ENCODE measurements around the gene MIF4GD. TPM values are rescaled to one million over a fixed set of nuclear protein-coding genes. Genes with fewer than 3 reads are reported as not detected.
A peak's percentile ranks its signal among the peaks of the same experiment; 100 is the strongest.

The MIF4GD gene
- total RNA-seq, 1 experiment from 2014 or later, result 26.1 TPM

DNA sequence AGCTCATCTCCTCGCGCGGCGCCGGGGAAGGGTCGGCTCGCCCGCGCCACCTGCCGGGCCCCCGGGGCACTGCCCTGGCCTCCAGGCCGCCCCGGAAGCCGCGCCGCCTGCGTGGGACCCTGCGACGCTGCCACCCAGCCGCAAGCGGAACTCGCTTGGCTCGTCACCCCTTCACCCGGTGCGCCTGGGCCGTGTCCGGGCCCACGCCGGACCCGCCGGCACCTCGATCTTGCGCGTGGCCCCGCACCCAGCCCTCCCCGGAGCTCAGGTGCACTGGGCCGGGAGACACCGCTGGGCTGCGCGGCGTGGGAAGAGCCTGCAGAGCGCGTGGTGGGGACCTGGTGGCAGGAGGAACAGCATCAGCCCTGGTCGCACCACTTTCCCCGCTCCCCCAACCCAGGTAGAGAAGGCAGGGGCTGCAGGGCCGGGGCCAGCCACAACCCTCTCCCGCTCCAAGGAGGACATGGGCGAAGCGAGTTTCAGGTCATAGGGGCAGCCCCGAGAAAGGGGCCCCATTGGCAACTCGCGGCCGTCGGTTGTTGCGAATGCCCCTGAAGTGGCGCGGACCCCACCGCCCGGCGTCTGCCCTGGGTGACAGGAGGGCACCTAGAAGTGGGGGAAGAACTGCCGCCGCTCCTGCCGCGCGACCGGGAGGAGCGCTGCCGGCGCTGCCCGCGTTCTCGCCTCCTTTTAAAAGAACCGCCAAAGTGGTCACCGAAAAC, 363 bp upstream of the MIF4GD start:
- DNase-seq, result peak; percentile 79
- Histone ChIP-seq H3K4me1 (ENCODE audit: insufficient read depth, low read length) (0 out of 2 replicates have a peak, but pooled peaks cover 2% of the 10 kb centered on the region), H2BK20ac (ENCODE audit: low read depth, low read length, poor library complexity, severe bottlenecking) (no peak overlapping the region), H3K9ac (ENCODE audit: extremely low read depth, insufficient read length, low read length) (peak overlapping the region; percentile 66), H2BK15ac (ENCODE audit: low read depth, low read length) (no peak overlapping the region), H3K56ac (ENCODE audit: insufficient read length, low read depth, low read length) (no peak overlapping the region), H3K79me2 (ENCODE audit: insufficient read depth, low read length) (no peaks in the 10 kb centered on the region), H2BK5ac (ENCODE audit: insufficient read length, low read length) (no peak overlapping the region), H2BK12ac (ENCODE audit: insufficient read length, low read depth, low read length) (no peak overlapping the region), H4K91ac (ENCODE audit: insufficient read length, low read depth, low read length) (no peak overlapping the region), H3K4ac (ENCODE audit: low read depth, low read length) (no peak overlapping the region), H2BK120ac (ENCODE audit: low read depth, low read length, poor library complexity, severe bottlenecking) (no peak overlapping the region), H3K4me2 (ENCODE audit: insufficient read depth, insufficient read length, low read length) (peak overlapping the region; percentile 68), H3K27me3 (ENCODE audit: insufficient read depth, low read length) (no peaks in the 10 kb centered on the region), H4K20me1 (ENCODE audit: control insufficient read depth, insufficient read depth, insufficient read length) (no peaks in the 10 kb centered on the region), H3K9me3 (ENCODE audit: control insufficient read depth, low read depth, low read length) (no peaks in the 10 kb centered on the region), H3K27ac (ENCODE audit: insufficient read length, low read depth, low read length) (no peak overlapping the region), H3K79me1 (ENCODE audit: insufficient read depth, low read depth, low read length, poor library complexity, severe bottlenecking) (no peaks in the 10 kb centered on the region), H3K23me2 (ENCODE audit: insufficient read length, low read depth, low read length, poor library complexity, severe bottlenecking) (peaks cover 22% of the 10 kb centered on the region), H3K18ac (ENCODE audit: insufficient read length, low read depth, low read length) (no peak overlapping the region), H3T11ph (ENCODE audit: low read length) (no peak overlapping the region), H4K5ac (ENCODE audit: insufficient read length, low read depth, low read length) (no peak overlapping the region), H4K8ac (replicated peaks; ENCODE audit: insufficient read length, low read depth, low read length) (no peak overlapping the region), H3K14ac (ENCODE audit: insufficient read depth, low read length) (peak overlapping the region; percentile 72), H2AK5ac (ENCODE audit: insufficient read length, low read length) (no peak overlapping the region), H2AFZ (ENCODE audit: low read length) (no peak overlapping the region), H3K23ac (ENCODE audit: insufficient read length, low read depth, low read length) (no peak overlapping the region)
- peaks cover 15 to 20% of the 10 kb centered on the region in 2 experiments for H3K4me1 Mint-ChIP-seq
- WGBS (ENCODE audit: extremely low coverage, insufficient read length, low lambda C conversion rate), result no CpG with 5 or more reads among the region's 74 CpGs
- H3K4me3 Mint-ChIP-seq, result peak overlapping the region; percentile 72 to 83
- H3K36me3 Mint-ChIP-seq (ENCODE audit: insufficient read depth in 1 of 3, low read depth in 3 of 3), result peaks cover 0 to 33% (median 31%) of the 10 kb centered on the region in 3 experiments; a peak in 6 of 7 replicates
- no peaks in the 10 kb centered on the region for H3K9me3 Mint-ChIP-seq
- TF ChIP-seq, protein P1, sequence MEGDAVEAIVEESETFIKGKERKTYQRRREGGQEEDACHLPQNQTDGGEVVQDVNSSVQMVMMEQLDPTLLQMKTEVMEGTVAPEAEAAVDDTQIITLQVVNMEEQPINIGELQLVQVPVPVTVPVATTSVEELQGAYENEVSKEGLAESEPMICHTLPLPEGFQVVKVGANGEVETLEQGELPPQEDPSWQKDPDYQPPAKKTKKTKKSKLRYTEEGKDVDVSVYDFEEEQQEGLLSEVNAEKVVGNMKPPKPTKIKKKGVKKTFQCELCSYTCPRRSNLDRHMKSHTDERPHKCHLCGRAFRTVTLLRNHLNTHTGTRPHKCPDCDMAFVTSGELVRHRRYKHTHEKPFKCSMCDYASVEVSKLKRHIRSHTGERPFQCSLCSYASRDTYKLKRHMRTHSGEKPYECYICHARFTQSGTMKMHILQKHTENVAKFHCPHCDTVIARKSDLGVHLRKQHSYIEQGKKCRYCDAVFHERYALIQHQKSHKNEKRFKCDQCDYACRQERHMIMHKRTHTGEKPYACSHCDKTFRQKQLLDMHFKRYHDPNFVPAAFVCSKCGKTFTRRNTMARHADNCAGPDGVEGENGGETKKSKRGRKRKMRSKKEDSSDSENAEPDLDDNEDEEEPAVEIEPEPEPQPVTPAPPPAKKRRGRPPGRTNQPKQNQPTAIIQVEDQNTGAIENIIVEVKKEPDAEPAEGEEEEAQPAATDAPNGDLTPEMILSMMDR (conservative IDR thresholded peaks at IDR 0.05), result peak; percentile 72
- H3K27ac Mint-ChIP-seq, result no peak overlapping the region
- H3K27me3 Mint-ChIP-seq (ENCODE audit: low read depth), result no peaks in the 10 kb centered on the region; the same call in 1 of the 2 replicates

Data from H9 (cell line).